Choroid plexus epithelial cell (primary cell): ENCODE data around the gene ALG6.

ENCODE experiments used
- DNase-seq: peaks from one replicate; pipeline ENCODE4 v3.0.0-alpha.2; 2010; ENCODE audit warnings: low read depth
- H3K4me3 ChIP-seq: 2 replicates; pipeline ENCODE4 v1.5.1; 2011; ENCODE audit warnings: low read depth, mild to moderate bottlenecking, control low read depth, low read length, moderate library complexity
- TF ChIP-seq, protein P1 (sequence below): conservative IDR thresholded peaks from 2 replicates; pipeline ENCODE4 v1.5.1; 2011; ENCODE audit warnings: low read depth, mild to moderate bottlenecking, control low read depth, inconsistent platforms, low read length, moderate library complexity

ALG6 gene

DNA sequence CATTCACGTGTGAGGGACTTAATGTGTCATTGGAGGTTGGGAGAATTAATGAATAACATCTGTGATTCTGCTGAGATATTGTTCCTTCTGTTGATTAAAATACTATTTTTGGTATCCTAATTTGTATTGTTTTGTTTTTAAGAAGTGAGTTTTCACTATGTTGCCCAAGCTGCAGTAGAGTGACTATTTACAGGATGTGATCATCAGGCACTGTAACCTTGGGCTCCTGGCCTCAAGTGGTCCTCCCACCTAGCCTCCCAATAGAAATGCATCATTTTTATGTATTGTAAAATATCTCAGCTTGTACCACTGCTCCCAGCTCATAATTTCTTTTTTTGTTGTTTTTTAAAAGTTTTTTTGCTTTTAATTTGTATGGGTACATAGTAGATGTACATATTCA lies 14.3 kb downstream of the ALG6 start:
- TF ChIP-seq, protein P1, sequence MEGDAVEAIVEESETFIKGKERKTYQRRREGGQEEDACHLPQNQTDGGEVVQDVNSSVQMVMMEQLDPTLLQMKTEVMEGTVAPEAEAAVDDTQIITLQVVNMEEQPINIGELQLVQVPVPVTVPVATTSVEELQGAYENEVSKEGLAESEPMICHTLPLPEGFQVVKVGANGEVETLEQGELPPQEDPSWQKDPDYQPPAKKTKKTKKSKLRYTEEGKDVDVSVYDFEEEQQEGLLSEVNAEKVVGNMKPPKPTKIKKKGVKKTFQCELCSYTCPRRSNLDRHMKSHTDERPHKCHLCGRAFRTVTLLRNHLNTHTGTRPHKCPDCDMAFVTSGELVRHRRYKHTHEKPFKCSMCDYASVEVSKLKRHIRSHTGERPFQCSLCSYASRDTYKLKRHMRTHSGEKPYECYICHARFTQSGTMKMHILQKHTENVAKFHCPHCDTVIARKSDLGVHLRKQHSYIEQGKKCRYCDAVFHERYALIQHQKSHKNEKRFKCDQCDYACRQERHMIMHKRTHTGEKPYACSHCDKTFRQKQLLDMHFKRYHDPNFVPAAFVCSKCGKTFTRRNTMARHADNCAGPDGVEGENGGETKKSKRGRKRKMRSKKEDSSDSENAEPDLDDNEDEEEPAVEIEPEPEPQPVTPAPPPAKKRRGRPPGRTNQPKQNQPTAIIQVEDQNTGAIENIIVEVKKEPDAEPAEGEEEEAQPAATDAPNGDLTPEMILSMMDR, result no peak
- no peak overlapping the region for H3K4me3 ChIP-seq
- no peak for DNase-seq

DNA sequence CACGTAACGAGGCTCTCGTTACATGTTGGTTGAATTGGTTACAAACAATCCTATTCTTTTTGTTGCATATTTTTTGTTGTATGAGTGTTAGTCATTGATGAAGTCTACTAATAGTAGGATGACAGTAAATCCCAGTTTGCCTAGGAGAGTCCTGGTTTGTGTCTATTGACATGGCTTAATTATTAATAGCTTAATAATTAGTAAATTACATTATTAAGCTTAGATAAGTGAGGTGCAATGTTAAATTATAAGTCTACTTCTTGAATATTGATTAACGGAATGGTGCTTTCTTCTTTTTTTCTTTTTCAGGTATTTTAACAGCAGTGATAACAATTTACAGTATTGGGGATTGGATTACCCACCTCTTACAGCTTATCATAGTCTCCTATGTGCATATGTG lies 34.5 kb downstream of the ALG6 start:
- TF ChIP-seq, protein P1, result no peak
- no peak for DNase-seq
- H3K4me3 ChIP-seq, result no peak overlapping the region

DNA sequence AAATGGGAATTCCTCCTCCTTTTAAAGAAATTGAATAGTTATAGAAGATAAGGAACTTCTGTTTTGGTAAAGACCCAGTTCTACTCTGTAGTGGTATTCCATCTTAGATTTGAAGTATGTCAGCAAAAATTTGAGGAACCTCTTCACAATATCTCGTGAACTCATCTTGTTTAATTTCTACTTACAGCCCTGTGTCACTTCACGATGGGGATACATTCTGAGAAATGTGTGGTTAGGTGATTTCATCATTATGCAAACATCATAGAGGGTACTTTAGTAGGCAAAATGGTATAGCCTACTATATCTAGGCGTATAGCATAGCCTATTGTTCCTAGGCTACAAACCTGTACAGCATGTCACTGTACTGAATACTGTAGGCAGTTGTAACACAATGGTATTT lies 36.0 kb downstream of the ALG6 start:
- TF ChIP-seq, protein P1, result no peak
- no peak for DNase-seq
- H3K4me3 ChIP-seq, result no peak overlapping the region

GRCh38 chr1:63405021-63405420 lies 37.6 kb downstream of the ALG6 start:
- TF ChIP-seq, protein P1, result no peak
- DNase-seq, result no peak
- no peak overlapping the region for H3K4me3 ChIP-seq

DNA sequence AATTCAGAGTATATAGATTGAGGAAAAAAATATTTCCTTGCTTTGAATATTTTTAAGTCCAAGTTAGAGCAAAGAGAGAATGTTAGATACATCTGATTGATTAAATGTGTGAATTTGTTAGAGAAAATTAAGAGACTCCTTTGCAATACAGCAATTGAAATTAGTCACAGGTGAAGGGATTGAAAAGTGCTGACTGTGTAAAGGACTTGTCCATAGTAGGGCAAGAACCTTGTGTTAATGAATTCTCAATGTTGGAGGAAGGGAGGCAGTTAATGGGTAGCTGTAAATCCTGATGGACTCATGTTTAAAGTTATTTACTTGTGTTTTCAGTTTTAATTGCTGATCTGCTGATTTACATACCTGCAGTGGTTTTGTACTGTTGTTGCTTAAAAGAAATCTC lies 38.6 kb downstream of the ALG6 start:
- no peak for DNase-seq
- TF ChIP-seq, protein P1, result no peak
- no peak overlapping the region for H3K4me3 ChIP-seq

- TF ChIP-seq, protein P1, result no peak
- no peak for DNase-seq
- H3K4me3 ChIP-seq, result no peak overlapping the region
These were observed 39.6 kb downstream of the ALG6 start for GRCh38 chr1:63407002-63407401.

- H3K4me3 ChIP-seq, result no peak overlapping the region
- DNase-seq, result no peak
- TF ChIP-seq, protein P1, result no peak
These were observed 40.9 kb downstream of the ALG6 start for GRCh38 chr1:63408331-63408730.
